Dendritic cell treated with granulocyte-macrophage colony-stimulating factor and Interleukin-4, amounts not matched to agents 40 ng/mL and 50 ng/mL, for 4 days (primary cell): Measurements from ENCODE around the gene FAM149B1.
"Not testable (repeated sequence)": the region's sequence is repeated elsewhere in the genome, so short reads cannot be mapped to it uniquely, and the experiment has no call there.

Source experiments
- H3K27ac Mint-ChIP-seq: one replicate; pipeline ENCODE4 v1.8.0; 2022; ENCODE audit warnings: mild to moderate bottlenecking, mixed read lengths
- H3K27me3 Mint-ChIP-seq: one replicate; pipeline ENCODE4 v1.8.0; 2022; ENCODE audit warnings: mild to moderate bottlenecking, mixed read lengths
- H3K36me3 Mint-ChIP-seq: one replicate; pipeline ENCODE4 v1.8.0; 2022; ENCODE audit warnings: low read depth, mixed read lengths
- H3K4me1 Mint-ChIP-seq: one replicate; pipeline ENCODE4 v1.8.0; 2022; ENCODE audit warnings: low read depth, mixed read lengths
- H3K4me3 Mint-ChIP-seq: one replicate; pipeline ENCODE4 v1.8.0; 2022; ENCODE audit warnings: mild to moderate bottlenecking, moderate library complexity, mixed read lengths
- H3K9me3 Mint-ChIP-seq: one replicate; pipeline ENCODE4 v1.8.0; 2022; ENCODE audit warnings: mixed read lengths
- intact Hi-C: fragments of 100-400 bp; cut with micrococcal nuclease; formaldehyde crosslinking; loops from one replicate; pipeline ENCODE4 v1.15.0; 2022

Gene FAM149B1

DNA sequence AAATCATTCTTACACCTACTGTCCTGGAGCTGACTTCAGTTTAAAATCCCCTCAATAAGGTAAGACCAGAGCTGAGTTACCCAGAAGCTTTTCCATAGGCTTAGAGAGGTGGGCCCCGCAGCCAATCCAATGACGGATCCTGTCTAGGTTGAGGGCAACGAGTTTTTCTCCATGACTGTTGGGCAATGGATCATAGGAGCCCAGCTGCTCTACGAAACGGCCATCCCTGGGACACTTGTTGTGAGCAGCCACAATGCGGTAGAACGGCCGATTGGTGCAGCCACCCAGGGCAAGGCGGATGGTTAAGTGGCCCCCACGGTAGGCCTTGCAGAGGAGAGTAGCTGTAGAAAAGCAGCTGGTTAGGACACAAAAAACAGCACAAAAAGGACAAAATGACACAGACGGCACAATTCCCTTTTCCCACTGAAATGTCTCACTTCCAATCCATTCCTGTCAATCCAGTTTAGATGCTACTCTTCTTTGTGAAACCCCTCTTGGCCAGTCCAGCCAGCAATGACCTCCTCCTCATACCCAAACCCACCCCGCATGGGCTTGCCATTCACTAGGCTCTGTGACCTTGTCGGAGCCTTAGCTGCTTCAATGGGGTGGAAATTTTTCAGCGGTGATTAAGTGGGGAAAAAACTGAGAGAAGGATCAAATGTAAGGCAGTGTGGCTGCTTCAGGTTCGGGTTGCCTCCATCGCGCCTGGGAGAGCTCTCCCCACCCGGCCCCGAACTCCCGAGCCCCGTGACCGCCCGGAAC lies 83.9 kb downstream of the FAM149B1 start:
- H3K27me3 Mint-ChIP-seq: no peaks in the 10 kb centered on the region
- peaks cover 45% of the 10 kb centered on the region for H3K36me3 Mint-ChIP-seq
- peaks cover 29% of the 10 kb centered on the region for H3K4me1 Mint-ChIP-seq
- no peaks in the 10 kb centered on the region for H3K9me3 Mint-ChIP-seq
- intact Hi-C loops: loop anchor here (1.0 to 5.0 kb wide), 2 partner anchors 105 to 162 kb away; partner anchors contain the start of genes ANXA7 and CFAP70
- peak overlapping the region; percentile 95 for H3K4me3 Mint-ChIP-seq
- H3K27ac Mint-ChIP-seq: peak overlapping the region; percentile 97

DNA sequence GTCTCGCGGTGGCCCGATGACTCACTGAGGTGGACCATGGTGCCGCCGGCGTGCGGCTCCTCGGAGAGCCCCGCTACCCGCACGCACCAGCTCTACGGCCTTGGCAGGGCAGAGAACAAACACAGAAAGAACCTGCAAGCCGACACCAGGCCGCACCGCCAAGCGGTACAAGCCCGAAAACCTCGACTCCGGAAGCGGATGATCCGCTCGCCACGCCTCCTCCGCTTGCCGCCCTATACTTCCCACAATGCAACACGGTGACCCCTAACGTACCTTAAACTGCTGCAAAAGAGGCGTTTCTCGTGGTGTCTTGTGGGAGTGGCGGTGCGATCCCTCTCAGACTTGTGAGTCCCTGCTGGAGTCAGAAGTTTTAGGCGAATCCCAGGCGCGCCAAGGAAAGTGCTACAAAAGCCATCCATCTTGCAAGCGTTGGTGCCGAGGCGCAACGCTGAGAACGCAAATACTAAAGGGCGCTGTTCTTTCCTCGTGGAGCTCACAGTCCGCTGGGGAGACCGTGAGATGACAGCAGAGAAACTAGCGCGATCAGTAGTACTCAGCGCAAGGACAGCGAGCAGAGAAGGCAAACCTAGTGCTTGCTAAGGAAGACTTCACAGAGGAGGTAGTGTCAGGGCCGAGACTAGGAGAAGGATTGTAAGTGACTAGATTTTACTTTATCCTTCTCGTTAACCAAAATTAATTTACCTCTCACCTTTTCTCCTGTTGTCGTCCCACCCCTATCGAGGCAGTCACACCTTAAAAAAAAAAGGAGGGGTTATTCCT lies 84.7 kb downstream of the FAM149B1 start, which contains the start of gene MRPS16:
MRPS16 (minus strand) TSS at position 200 of the 780 bp plus-strand sequence; CDS start at position 38, 162 bp downstream.
- H3K9me3 Mint-ChIP-seq: no peaks in the 10 kb centered on the region
- peak within 1 kb of the TSS; percentile 97 for H3K27ac Mint-ChIP-seq
- intact Hi-C loops: loop anchor here (1.0 to 5.0 kb wide), 2 partner anchors 105 to 162 kb away; partner anchors contain the start of genes ANXA7 and CFAP70
- peak within 1 kb of the TSS; percentile 95 for H3K4me3 Mint-ChIP-seq
- no peaks in the 10 kb centered on the region for H3K27me3 Mint-ChIP-seq
- peaks cover 42% of the 10 kb centered on the region for H3K36me3 Mint-ChIP-seq
- H3K4me1 Mint-ChIP-seq: peaks cover 25% of the 10 kb centered on the region

DNA sequence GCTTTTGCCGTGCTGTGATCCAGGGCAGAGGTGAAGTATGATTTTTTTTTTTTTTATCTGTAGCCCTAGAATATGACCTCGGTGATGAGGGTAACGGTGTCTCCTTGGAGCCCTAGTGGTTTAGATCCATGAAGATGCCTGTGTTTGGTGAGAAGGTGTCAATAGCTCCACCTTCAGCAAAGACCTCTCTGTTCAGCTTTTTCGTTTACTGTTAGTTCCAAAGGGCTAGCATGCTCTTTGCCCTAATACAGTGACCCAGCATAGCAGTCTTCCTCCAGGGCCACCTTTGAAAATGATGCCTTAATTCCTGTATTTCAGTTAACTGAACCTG lies 85.3 kb downstream of the FAM149B1 start:
- Mint-ChIP-seq H3K9me3 (peaks cover 1% of the 10 kb centered on the region), H3K27ac (peak overlapping the region; percentile 97), H3K36me3 (peaks cover 42% of the 10 kb centered on the region), H3K4me3 (peak overlapping the region; percentile 95), H3K27me3 (no peaks in the 10 kb centered on the region), H3K4me1 (peaks cover 20% of the 10 kb centered on the region)
- intact Hi-C loops: loop anchor here (5.0 kb wide), 1 partner anchor 104 kb away; the partner anchor contains the start of gene CFAP70

DNA sequence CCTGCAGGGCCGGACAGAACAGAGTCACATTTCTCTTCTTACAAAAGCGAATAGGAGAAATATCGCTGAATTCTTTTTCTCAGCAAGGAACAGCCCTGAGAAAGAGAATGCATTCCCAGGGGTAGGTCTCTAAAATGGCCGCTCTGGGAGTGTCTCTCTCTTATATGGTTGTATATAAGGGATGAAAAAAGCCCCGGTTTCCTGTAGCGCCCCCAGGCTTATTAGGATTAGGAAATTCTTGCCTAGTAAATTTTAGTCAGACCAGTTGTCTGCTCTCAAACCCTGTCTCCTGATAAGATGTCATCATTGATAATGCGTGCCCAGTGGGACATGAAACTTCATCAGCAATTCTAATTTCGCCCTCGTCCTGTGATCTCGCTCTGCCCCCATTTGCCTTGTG lies 90.7 kb downstream of the FAM149B1 start:
- intact Hi-C loops, H3K27ac Mint-ChIP-seq, H3K4me1 Mint-ChIP-seq, H3K36me3 Mint-ChIP-seq, H3K4me3 Mint-ChIP-seq, H3K27me3 Mint-ChIP-seq: not testable (repeated sequence)
- H3K9me3 Mint-ChIP-seq: peaks cover 17% of the 10 kb centered on the region

DNA sequence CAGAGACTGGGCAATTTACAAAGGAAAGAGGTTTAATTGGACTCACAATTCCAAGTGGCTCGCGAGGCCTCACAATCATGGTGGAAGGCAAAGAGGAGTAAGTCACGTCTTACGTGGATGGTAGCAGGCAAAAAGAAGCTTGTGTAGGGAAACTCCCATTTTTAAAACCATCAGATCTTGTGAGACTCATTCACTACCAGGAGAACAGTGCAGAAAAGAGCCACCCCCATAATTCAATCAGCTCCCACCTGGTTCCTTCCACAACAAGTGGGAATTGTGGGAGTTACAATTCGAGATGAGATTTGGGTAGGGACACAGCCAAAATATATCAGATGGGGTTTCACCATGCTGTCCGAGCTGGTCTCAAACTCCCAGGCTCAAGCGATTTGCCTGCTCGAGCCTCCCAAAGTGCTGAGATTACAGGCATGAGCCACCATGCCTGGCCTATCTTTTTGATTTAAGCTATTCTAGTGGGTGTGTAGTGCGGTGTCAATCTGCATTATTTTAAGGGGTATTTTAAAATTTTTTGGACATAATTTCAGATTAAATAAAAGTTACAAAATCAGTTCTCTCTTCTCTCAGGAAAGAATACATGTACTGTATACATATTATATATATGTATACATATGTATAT lies 93.6 kb downstream of the FAM149B1 start:
- Mint-ChIP-seq H3K4me1 (peaks cover 10% of the 10 kb centered on the region), H3K9me3 (peaks cover 17% of the 10 kb centered on the region), H3K36me3 (no peaks in the 10 kb centered on the region), H3K27ac (no peak overlapping the region), H3K27me3 (peaks cover 3% of the 10 kb centered on the region), H3K4me3 (no peak overlapping the region)
- intact Hi-C loops: no loop called here

DNA sequence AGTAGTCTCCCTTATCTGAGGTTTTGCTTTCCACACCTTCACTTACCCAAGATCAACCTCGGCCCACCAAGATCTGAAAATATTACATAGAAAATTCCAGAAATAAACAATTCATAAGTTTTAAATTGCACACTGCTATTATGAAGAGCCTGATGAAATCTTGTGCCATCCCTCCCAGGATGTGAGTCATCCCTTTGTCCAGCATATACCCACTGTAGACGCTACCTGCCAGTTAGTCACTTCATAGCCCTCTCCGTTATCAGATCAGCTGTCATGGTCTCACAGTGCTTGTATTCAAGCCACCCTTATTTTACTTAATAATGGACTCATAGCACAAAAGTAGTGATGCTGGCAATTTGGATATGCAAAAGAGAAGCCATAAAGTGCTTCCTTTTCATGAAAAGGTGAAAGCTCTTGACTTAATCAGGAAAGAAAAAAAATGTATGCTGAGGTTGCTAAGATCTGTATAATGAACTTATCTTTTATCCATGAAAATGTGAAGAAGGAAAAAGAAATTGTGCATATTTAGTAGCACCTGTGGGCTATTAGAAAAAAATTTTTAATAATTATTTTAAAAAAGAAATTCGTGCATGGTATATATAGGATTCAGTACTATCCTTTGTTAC lies 94.3 kb downstream of the FAM149B1 start:
- Mint-ChIP-seq H3K27ac (no peak overlapping the region), H3K4me1 (peaks cover 10% of the 10 kb centered on the region)

DNA sequence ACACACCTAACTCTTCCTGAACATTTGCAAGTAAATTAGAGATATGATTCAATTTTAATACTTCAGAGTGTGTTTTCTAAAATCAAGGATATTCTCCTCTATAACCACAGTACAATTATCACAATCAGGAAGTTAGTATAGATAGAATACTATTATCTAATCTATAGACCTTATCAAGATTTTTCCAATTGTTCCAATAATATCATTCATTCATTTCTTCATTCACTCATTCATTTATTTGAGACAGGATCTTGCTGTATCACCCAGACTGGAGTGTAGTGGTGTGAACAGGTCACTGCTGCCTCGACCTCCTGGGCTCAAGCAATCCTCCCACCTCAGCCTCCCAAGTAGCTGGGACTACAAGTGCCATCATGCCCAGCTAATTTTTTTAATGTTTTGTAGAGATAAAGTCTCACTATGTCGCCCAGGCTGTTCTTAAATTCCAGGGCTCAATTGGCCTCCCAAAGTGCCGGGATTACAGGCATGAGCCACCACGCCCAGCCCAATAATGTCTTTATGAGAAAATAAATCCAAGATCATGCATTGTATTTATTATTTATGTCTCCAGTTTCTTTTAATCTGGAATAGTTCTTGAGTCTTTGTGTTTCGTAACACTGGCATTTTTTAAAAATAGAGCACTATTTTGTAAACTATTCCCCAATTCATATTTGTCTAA lies 95.1 kb downstream of the FAM149B1 start:
- intact Hi-C loops: no loop called here
- no peak overlapping the region for H3K27ac Mint-ChIP-seq
- H3K36me3 Mint-ChIP-seq: no peaks in the 10 kb centered on the region
- H3K27me3 Mint-ChIP-seq: peaks cover 3% of the 10 kb centered on the region
- H3K4me3 Mint-ChIP-seq: no peak overlapping the region
- H3K4me1 Mint-ChIP-seq: peaks cover 10% of the 10 kb centered on the region
- peaks cover 17% of the 10 kb centered on the region for H3K9me3 Mint-ChIP-seq

More for the DNA sequence above, 94.3 kb downstream of the FAM149B1 start:
- Mint-ChIP-seq H3K4me3 (no peak overlapping the region), H3K9me3 (peaks cover 17% of the 10 kb centered on the region), H3K36me3 (no peaks in the 10 kb centered on the region), H3K27me3 (peaks cover 3% of the 10 kb centered on the region)
- intact Hi-C loops: no loop called here

DNA sequence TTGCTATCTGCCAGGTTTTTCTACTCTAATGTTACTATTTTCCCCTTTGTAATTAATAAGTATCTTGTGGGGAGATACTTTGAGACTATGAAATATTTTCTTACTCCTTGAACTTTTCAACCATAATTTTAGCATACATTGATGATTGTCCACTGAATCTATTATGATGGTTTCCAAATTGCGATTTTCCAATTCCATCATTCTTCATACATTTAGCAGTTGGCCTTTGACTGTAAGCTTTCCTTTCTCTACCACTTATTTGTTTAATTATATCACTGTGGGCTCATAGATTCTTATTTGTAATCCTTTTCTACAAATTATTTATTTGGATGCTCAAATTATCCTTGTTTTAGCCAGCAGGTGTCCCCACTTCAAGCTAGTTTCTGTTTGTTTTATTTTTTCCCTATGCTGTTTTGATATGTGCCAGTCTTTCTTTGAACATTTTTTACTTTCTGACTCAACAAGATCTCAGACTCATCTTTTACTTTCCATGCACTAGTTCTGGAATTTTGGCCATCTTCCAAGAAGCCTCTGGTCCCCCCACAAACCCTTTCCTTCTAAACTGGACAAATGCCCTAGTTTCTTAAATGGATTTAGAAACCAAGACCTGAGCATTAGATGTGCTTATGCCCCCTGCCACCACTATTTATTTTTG lies 95.9 kb downstream of the FAM149B1 start:
- Mint-ChIP-seq H3K27me3 (peaks cover 3% of the 10 kb centered on the region), H3K4me1 (peaks cover 10% of the 10 kb centered on the region), H3K9me3 (peaks cover 9% of the 10 kb centered on the region), H3K27ac (no peak overlapping the region), H3K36me3 (no peaks in the 10 kb centered on the region), H3K4me3 (no peak overlapping the region)
- intact Hi-C loops: no loop called here

DNA sequence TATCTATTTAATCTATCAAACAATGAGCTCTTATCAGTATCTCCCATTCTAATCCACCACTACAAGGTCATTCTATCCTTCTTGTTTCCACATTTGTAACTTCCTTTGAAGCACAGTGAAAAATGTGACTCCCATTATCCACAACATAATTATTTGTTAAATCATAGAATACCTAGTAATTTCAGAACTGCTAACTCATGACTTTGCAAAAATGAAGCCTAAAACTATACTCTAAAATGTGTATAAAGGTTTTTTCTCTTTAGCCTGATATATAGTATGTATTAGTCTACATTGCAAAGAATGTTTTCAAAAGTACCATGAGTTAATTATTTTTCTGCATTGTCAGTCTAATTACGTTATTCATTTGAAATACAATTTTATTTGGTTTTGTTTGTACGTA lies 96.5 kb downstream of the FAM149B1 start:
- H3K4me3 Mint-ChIP-seq: no peak overlapping the region
- H3K4me1 Mint-ChIP-seq: peaks cover 10% of the 10 kb centered on the region
- no peaks in the 10 kb centered on the region for H3K36me3 Mint-ChIP-seq
- no peak overlapping the region for H3K27ac Mint-ChIP-seq
- intact Hi-C loops: no loop called here
- H3K9me3 Mint-ChIP-seq: peaks cover 3% of the 10 kb centered on the region
- H3K27me3 Mint-ChIP-seq: no peaks in the 10 kb centered on the region

DNA sequence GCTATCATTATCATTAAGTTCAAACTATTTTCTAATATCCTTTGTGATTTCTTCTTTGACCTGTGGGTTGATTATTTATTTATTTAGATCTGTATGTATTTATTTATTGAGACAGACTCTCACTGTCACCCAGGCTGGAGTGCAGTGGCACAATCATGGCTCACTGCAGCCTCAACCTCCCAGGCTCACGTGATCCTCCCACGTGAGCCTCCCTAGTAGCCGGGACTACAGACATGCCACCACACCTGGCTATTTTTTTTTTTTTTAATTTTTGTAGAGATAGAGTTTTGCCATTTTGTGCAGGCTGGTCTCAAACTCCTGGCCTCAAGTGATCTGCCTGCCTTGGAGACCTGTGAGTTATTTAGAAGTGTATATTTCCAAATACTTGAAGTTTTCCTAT lies 113.2 kb downstream of the FAM149B1 start:
- H3K27ac Mint-ChIP-seq: no peak overlapping the region
- no peaks in the 10 kb centered on the region for H3K9me3 Mint-ChIP-seq
- no peak overlapping the region for H3K4me3 Mint-ChIP-seq
- H3K27me3 Mint-ChIP-seq: peaks cover 1% of the 10 kb centered on the region
- intact Hi-C loops: no loop called here
- no peaks in the 10 kb centered on the region for H3K36me3 Mint-ChIP-seq
- peaks cover 27% of the 10 kb centered on the region for H3K4me1 Mint-ChIP-seq

DNA sequence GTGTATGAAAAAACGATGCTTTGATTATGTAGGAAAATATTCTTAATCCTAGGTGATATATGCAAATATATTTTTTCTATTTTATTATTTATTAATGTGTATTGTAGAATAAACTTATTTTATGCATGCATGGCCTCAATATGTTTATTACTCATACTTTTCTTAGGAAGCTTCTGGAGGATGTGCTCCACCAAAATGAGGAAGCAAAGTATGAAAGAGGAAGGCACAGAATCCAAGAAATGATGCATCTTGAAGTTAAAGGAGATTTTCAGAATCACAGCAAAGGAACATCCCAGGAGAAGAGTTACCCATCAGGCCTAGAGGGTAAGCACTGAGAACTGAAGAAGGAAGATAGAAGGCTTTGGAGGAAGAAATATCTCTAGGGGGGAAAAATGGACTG lies 119.5 kb downstream of the FAM149B1 start:
- no peak overlapping the region for H3K4me3 Mint-ChIP-seq
- intact Hi-C loops: no loop called here
- no peaks in the 10 kb centered on the region for H3K36me3 Mint-ChIP-seq
- H3K27ac Mint-ChIP-seq: peak overlapping the region; percentile 85
- H3K4me1 Mint-ChIP-seq: peaks cover 58% of the 10 kb centered on the region
- no peaks in the 10 kb centered on the region for H3K27me3 Mint-ChIP-seq
- H3K9me3 Mint-ChIP-seq: no peaks in the 10 kb centered on the region

DNA sequence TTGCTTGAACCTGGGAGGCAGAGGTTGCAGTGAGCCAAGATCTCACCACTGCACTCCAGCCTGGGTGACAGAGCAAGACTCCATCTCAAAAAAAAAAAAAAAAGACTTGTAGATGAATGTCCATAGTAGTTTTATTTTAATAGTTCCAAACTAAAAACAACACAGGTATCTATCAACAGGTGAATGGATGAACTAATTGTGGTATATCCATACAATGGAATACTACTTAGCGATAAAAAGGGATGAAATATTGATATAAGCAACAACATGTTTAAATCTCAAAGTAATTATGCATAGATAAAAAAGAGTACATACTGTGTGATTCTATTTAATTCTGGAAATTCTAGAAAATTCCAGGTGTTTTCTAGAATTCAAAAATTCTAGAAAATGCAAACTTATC lies 122.0 kb downstream of the FAM149B1 start:
- intact Hi-C loops: no loop called here
- Mint-ChIP-seq H3K4me1 (peaks cover 54% of the 10 kb centered on the region), H3K4me3 (no peak overlapping the region), H3K27me3 (peaks cover 6% of the 10 kb centered on the region), H3K9me3 (no peaks in the 10 kb centered on the region), H3K27ac (peak overlapping the region; percentile 68), H3K36me3 (no peaks in the 10 kb centered on the region)

DNA sequence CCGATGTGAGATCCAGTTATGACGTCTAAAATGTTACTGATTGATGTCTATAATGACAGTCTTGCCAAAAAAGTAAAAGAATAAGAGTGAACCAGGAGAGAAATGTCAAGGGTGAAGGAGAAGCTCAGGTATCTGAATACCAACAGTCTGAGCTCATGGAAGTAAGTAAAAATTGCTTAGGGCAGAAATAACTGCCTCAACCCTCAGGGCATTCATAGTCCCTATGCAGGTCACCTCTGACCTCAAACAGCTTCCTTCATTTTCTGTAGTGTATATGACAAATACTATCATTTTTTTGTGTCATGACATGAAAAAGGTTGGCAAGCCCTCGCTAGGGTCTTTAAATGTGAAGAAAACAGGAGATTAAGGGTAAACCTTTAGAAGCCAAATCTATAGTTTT lies 125.5 kb downstream of the FAM149B1 start:
- no peak overlapping the region for H3K4me3 Mint-ChIP-seq
- H3K36me3 Mint-ChIP-seq: no peaks in the 10 kb centered on the region
- no peaks in the 10 kb centered on the region for H3K9me3 Mint-ChIP-seq
- intact Hi-C loops: no loop called here
- peaks cover 12% of the 10 kb centered on the region for H3K27me3 Mint-ChIP-seq
- peaks cover 37% of the 10 kb centered on the region for H3K4me1 Mint-ChIP-seq
- no peak overlapping the region for H3K27ac Mint-ChIP-seq
